Measurements from ENCODE around the gene SPIRE2. TPM values are rescaled to one million over a fixed set of nuclear protein-coding genes. Genes with fewer than 3 reads are reported as not detected.

Gene SPIRE2
- total and polyA plus RNA-seq, 9 of the 15 experiments (the other 6 are each of a cell fraction or from before 2014, with no cell fraction given): 0.70 to 7.5 (median 4.6) TPM

GRCh38 chr16:89843409-89844350 is 15.4 kb downstream of the SPIRE2 start:
- H3K4me2 ChIP-seq (ENCODE audit: insufficient read depth, low read length): no peak overlapping the region
- FAIRE-seq (no peak), DNase-seq (ENCODE audit: extremely low read depth in 1 of 4, low spot score in 3 of 4) (no peak), ATAC-seq (no peak)
- in situ Hi-C loops (cut with MboI): no loop called here
- H3K4me1 ChIP-seq (replicated peaks in 1 of 2; ENCODE audit: control insufficient read depth in 2 of 2, insufficient read depth in 2 of 2, low read length in 2 of 2): peaks cover 0 to 34% of the 10 kb centered on the region in 2 experiments; a peak in 3 of 5 replicates
- ChIA-PET POLR2A (interaction anchor here (0.6 to 1.4 kb wide), 3 partner anchors 9 to 15 kb away, joined by 3 to 6 read pairs (median 3); partner anchors contain the start of gene SPIRE2), CTCF (ENCODE audit: low intra/inter-chr PET ratio) (no interaction called here)
- no peaks in the 10 kb centered on the region for H3K27me3 ChIP-seq (ENCODE audit: control insufficient read depth in 2 of 2, insufficient read depth in 2 of 2, low read length in 2 of 2)
- H3K27ac ChIP-seq (ENCODE audit: extremely low read depth, low read depth, low read length): no peak overlapping the region
- no TSS peak for BruUV-seq (replicated peaks)
- TF ChIP-seq PML (IDR thresholded peaks at IDR 0.05; ENCODE audit: low read length): no peak
- TF ChIP-seq SIN3B (IDR thresholded peaks at IDR 0.05; ENCODE audit: low read depth): no peak
- no peak for TF ChIP-seq NFRKB (IDR thresholded peaks at IDR 0.05; ENCODE audit: low read depth)
- TF ChIP-seq ZFP36 (IDR thresholded peaks at IDR 0.05; ENCODE audit: low read depth, low read length, partially characterized antibody): no peak
- no peak for TF ChIP-seq ELF1 (tag; IDR thresholded peaks at IDR 0.05)
- no peak for TF ChIP-seq ZNF707 (CRISPR knock-in tag; conservative IDR thresholded peaks at IDR 0.05)
- no peak for TF ChIP-seq ZNF316 (IDR thresholded peaks at IDR 0.05)
- no peak for TF ChIP-seq HNRNPK (IDR thresholded peaks at IDR 0.05; ENCODE audit: low read depth, low read length, poor library complexity, severe bottlenecking)
- no peak for TF ChIP-seq U2AF2 (optimal IDR thresholded peaks at IDR 0.05; ENCODE audit: low read depth, low read length)
- TF ChIP-seq DDX20 (tag; IDR thresholded peaks at IDR 0.05; ENCODE audit: low read depth): no peak
- TF ChIP-seq XRCC4 (IDR thresholded peaks at IDR 0.05; ENCODE audit: extremely low read depth, insufficient read depth, insufficient read length): no peak
- no peak for TF ChIP-seq ZNF592 (IDR thresholded peaks at IDR 0.05)
- no peak overlapping the region for H3K4me3 ChIP-seq
- no peaks in the 10 kb centered on the region for H3K79me2 ChIP-seq (ENCODE audit: control insufficient read depth, insufficient read depth, low read length)
- H3K9ac ChIP-seq (ENCODE audit: insufficient read depth in 1 of 2, low read depth in 2 of 2, low read length in 2 of 2): no peak overlapping the region
- no peaks in the 10 kb centered on the region for H4K20me1 ChIP-seq (replicated peaks; ENCODE audit: control insufficient read depth, insufficient read depth, low read length)
- intact Hi-C loops (cut with micrococcal nuclease): no loop called here
- no peaks in the 10 kb centered on the region for H3K36me3 ChIP-seq (ENCODE audit: control insufficient read depth, insufficient read depth, low read length)
- no peak overlapping the region for H2AFZ ChIP-seq (ENCODE audit: low read depth, low read length)
- WGBS (ENCODE audit: insufficient coverage, low coverage, missing lambda C conversion rate): 33% methylated on average over 15 of the region's 20 CpGs
- H3K9me3 ChIP-seq (replicated peaks; ENCODE audit: control insufficient read depth, insufficient read depth, low read depth, low read length): no peaks in the 10 kb centered on the region
- no peaks in the 10 kb centered on the region for H3K9me1 ChIP-seq (ENCODE audit: control insufficient read depth, insufficient read depth, low read length)

Measured in K562 (cell line).